ENCODE measurements around the gene PCDHGA5. TPM values are rescaled to one million over a fixed set of nuclear protein-coding genes. Genes with fewer than 3 reads are reported as not detected.

Gene PCDHGA5
- total RNA-seq, 1 donor from 2014 or later = 4.9 TPM

GRCh38 chr5:141366016-141366896 lies 2.3 kb downstream of the PCDHGA5 start:
- H3K36me3 ChIP-seq = peaks cover 30% of the 10 kb centered on the region
- intact Hi-C loops (cut with micrococcal nuclease) = no loop called here
- TF ChIP-seq, protein P1, sequence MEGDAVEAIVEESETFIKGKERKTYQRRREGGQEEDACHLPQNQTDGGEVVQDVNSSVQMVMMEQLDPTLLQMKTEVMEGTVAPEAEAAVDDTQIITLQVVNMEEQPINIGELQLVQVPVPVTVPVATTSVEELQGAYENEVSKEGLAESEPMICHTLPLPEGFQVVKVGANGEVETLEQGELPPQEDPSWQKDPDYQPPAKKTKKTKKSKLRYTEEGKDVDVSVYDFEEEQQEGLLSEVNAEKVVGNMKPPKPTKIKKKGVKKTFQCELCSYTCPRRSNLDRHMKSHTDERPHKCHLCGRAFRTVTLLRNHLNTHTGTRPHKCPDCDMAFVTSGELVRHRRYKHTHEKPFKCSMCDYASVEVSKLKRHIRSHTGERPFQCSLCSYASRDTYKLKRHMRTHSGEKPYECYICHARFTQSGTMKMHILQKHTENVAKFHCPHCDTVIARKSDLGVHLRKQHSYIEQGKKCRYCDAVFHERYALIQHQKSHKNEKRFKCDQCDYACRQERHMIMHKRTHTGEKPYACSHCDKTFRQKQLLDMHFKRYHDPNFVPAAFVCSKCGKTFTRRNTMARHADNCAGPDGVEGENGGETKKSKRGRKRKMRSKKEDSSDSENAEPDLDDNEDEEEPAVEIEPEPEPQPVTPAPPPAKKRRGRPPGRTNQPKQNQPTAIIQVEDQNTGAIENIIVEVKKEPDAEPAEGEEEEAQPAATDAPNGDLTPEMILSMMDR (IDR thresholded peaks at IDR 0.05; ENCODE audit: borderline replicate concordance) = no peak
- no peak for DNase-seq
- no peaks in the 10 kb centered on the region for H3K27me3 ChIP-seq (ENCODE audit: low read depth)
- H3K4me3 ChIP-seq = no peak overlapping the region
- peaks cover 43% of the 10 kb centered on the region for H3K4me1 ChIP-seq
- peaks cover 98% of the 10 kb centered on the region for H3K9me3 ChIP-seq (replicated peaks)
- H3K27ac ChIP-seq (replicated peaks) = no peak overlapping the region

GRCh38 chr5:141369994-141370848 lies 6.3 kb downstream of the PCDHGA5 start, which contains the start of gene PCDHGB3:
TSS of gene PCDHGB3 (plus strand) at chr5:141370242. CDS start at chr5:141370395, 153 bp downstream.
- H3K4me1 ChIP-seq = peaks cover 59% of the 10 kb centered on the region
- no peaks in the 10 kb centered on the region for H3K27me3 ChIP-seq (ENCODE audit: low read depth)
- peaks cover 99% of the 10 kb centered on the region for H3K9me3 ChIP-seq (replicated peaks)
- H3K4me3 ChIP-seq = peak within 1 kb of the TSS; percentile 57
- peak within 1 kb of the TSS; percentile 66 for H3K27ac ChIP-seq (replicated peaks)
- TF ChIP-seq, protein P1 (IDR thresholded peaks at IDR 0.05; ENCODE audit: borderline replicate concordance) = peak; percentile 64
- DNase-seq = peak; percentile 56
- peaks cover 39% of the 10 kb centered on the region for H3K36me3 ChIP-seq
- intact Hi-C loops (cut with micrococcal nuclease) = no loop called here

DNA sequence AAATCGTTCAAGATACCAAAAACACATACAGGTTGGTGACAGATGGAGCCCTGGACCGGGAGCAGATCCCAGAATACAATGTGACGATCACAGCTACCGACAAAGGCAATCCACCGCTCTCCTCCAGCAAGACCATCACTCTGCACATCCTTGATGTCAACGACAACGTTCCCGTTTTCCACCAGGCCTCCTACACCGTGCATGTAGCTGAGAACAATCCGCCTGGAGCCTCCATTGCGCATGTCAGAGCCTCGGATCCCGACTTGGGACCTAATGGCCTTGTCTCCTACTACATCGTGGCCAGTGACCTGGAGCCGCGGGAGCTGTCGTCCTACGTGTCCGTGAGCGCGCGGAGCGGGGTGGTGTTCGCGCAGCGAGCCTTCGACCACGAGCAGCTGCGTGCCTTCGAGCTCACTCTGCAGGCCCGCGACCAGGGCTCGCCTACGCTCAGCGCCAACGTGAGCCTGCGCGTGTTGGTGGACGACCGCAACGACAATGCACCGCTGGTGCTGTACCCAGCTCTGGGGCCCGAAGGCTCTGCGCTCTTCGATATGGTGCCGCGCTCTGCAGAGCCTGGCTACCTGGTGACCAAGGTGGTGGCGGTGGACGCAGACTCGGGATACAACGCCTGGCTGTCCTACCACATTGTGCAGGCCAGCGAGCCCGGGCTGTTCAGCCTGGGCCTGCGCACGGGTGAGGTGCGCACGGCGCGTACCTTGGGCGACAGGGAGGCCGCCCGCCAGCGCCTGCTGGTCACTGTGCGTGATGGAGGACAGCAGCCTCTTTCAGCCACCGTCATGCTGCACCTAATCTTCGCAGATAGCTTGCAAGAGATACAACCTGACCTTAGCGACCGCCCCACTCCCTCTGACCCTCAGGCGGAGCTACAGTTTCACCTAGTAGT lies 7.9 kb downstream of the PCDHGA5 start:
- TF ChIP-seq, protein P1 (IDR thresholded peaks at IDR 0.05; ENCODE audit: borderline replicate concordance) = no peak
- no peaks in the 10 kb centered on the region for H3K27me3 ChIP-seq (ENCODE audit: low read depth)
- peaks cover 97% of the 10 kb centered on the region for H3K9me3 ChIP-seq (replicated peaks)
- intact Hi-C loops (cut with micrococcal nuclease) = no loop called here
- H3K27ac ChIP-seq (replicated peaks) = no peak overlapping the region
- peaks cover 32% of the 10 kb centered on the region for H3K36me3 ChIP-seq
- peaks cover 59% of the 10 kb centered on the region for H3K4me1 ChIP-seq
- H3K4me3 ChIP-seq = peak overlapping the region; percentile 9
- DNase-seq = no peak

GRCh38 chr5:141373673-141374317 lies 9.8 kb downstream of the PCDHGA5 start, which contains the start of gene PCDHGA6:
TSS of gene PCDHGA6 (plus strand) at chr5:141373891. CDS start at chr5:141374084, 193 bp downstream.
- H3K27me3 ChIP-seq (ENCODE audit: low read depth) = no peaks in the 10 kb centered on the region
- TF ChIP-seq, protein P1 (IDR thresholded peaks at IDR 0.05; ENCODE audit: borderline replicate concordance) = peak; percentile 62
- H3K27ac ChIP-seq (replicated peaks) = no peak within 1 kb of the TSS
- H3K9me3 ChIP-seq (replicated peaks) = peaks cover 98% of the 10 kb centered on the region
- no peak for DNase-seq
- intact Hi-C loops (cut with micrococcal nuclease) = no loop called here
- H3K4me3 ChIP-seq = peak within 1 kb of the TSS; percentile 52
- H3K36me3 ChIP-seq = peaks cover 43% of the 10 kb centered on the region
- peaks cover 57% of the 10 kb centered on the region for H3K4me1 ChIP-seq
